Measurements from ENCODE around the gene YIF1A. TPM values are rescaled to one million over a fixed set of nuclear protein-coding genes. Genes with fewer than 3 reads are reported as not detected.

YIF1A gene
- total RNA-seq, 1 donor from 2014 or later, result 146 TPM

DNA sequence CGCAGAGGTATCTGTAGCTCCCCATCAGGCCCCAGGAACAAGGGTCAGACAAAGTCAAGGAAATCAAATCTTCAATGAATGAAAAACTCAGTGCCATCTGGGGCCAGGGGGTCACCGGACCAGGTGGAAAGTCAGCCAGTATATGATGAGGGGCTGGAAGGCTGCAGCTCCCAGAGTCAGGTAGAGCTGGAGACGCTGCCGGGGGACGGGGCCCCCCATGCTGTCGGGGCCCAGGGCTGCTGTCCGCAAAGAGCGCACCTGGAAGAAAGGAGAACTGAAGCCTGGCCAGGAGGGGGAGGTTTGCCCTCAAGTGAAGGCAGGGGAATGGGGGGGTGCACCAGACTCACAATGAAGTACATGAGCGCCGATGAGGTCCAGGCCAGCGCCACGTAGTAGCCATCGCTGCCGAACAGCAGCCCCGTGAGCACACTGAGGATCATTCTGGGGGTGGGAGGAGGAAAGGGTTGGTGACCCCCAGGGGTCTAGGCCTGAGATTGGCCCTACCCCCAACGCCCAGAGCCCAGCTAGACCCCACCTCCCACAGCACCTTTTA lies 4.3 kb downstream of the YIF1A start:
- H3K4me1 Mint-ChIP-seq (ENCODE audit: unreplicated experiment), result peaks cover 44% of the 10 kb centered on the region
- no peak for DNase-seq (ENCODE audit: extremely low spot score, unreplicated experiment)
- H3K27me3 Mint-ChIP-seq (ENCODE audit: unreplicated experiment), result no peaks in the 10 kb centered on the region
- no peak overlapping the region for H3K4me3 Mint-ChIP-seq (ENCODE audit: unreplicated experiment)
- TF ChIP-seq, protein P1, sequence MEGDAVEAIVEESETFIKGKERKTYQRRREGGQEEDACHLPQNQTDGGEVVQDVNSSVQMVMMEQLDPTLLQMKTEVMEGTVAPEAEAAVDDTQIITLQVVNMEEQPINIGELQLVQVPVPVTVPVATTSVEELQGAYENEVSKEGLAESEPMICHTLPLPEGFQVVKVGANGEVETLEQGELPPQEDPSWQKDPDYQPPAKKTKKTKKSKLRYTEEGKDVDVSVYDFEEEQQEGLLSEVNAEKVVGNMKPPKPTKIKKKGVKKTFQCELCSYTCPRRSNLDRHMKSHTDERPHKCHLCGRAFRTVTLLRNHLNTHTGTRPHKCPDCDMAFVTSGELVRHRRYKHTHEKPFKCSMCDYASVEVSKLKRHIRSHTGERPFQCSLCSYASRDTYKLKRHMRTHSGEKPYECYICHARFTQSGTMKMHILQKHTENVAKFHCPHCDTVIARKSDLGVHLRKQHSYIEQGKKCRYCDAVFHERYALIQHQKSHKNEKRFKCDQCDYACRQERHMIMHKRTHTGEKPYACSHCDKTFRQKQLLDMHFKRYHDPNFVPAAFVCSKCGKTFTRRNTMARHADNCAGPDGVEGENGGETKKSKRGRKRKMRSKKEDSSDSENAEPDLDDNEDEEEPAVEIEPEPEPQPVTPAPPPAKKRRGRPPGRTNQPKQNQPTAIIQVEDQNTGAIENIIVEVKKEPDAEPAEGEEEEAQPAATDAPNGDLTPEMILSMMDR (IDR thresholded peaks at IDR 0.05), result no peak
- no peaks in the 10 kb centered on the region for H3K9me3 Mint-ChIP-seq (ENCODE audit: unreplicated experiment)
- no peak overlapping the region for H3K27ac Mint-ChIP-seq (ENCODE audit: unreplicated experiment)
- no peaks in the 10 kb centered on the region for H3K36me3 Mint-ChIP-seq (ENCODE audit: unreplicated experiment)

DNA sequence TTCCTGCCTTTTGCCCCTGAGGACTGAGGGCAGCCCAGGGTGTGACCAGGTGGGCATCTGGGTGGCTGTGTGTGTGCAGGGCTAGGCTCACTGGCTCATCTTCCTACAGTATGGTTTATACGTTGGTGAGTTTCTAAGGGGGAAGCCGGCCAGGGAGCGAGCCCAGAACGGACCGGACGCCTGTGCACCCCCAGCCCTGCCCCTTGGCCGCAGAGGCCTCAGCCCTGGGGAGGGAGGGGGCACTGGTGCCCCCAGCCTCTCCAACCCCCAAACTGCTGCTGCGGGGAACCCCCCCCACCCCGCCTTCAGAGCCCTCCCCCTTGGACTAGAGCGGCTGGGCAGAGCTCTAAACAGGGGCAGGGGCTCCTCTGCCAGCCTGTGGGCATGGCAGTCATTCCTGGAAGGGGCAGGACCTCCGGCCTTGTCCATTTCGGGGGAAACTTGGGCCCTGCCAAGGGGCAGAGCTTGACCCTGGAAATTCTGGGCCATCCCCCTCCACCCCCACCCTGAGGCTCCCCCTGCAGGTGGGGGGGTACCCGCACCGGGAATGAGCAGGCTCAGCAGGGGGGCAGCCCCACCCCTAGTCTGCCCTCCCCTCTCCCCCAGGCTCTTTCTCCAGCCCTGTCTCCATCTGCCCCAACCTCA lies 5.4 kb downstream of the YIF1A start:
- DNase-seq (ENCODE audit: extremely low spot score, unreplicated experiment), result no peak
- peaks cover 48% of the 10 kb centered on the region for H3K4me1 Mint-ChIP-seq (ENCODE audit: unreplicated experiment)
- H3K27me3 Mint-ChIP-seq (ENCODE audit: unreplicated experiment), result no peaks in the 10 kb centered on the region
- no peaks in the 10 kb centered on the region for H3K9me3 Mint-ChIP-seq (ENCODE audit: unreplicated experiment)
- H3K36me3 Mint-ChIP-seq (ENCODE audit: unreplicated experiment), result no peaks in the 10 kb centered on the region
- no peak overlapping the region for H3K27ac Mint-ChIP-seq (ENCODE audit: unreplicated experiment)
- TF ChIP-seq, protein P1 (IDR thresholded peaks at IDR 0.05), result no peak
- H3K4me3 Mint-ChIP-seq (ENCODE audit: unreplicated experiment), result no peak overlapping the region

DNA sequence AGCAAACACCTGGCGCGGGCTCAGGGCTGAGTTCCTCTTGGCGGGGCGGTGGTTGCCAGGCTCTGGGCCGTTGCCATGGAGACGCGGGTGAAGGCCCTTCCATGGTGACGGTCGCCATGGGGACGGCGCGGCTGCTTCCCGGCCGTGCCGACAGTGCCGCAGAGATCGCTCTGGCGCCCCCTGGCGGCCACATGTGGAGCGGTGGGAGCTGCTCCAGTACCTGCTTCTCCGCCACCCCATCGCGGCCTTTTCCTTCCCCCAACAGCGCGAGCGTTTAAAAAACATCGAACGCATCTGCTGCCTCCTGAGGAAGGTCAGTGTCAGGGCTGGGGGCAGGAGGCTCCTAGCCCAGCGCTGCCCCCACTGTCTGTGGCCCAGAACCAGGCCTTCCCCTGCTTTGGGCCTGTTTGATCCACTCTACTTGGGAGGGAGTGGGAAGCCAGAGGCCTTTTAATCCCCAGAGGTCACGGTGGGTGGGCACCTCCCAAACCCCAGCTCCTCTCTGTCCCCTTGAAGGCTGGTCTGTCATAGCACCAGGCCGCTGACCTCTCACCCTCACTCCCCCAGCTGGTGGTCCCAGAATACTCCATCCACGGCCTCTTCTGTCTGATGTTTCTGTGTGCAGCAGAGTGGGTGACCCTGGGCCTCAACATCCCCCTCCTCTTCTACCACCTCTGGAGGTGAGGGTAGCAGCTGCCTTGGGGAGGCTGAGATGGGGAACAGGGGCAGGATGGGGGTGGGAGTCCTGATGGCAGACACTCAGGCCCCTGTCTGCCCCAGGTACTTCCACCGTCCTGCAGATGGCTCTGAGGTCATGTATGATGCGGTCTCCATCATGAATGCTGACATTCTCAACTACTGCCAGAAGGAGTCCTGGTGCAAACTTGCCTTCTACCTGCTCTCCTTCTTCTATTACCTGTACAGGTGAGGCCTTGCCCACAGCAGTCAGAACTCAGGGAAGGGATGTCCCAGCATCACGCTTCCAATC lies 6.2 kb downstream of the YIF1A start:
- H3K4me3 Mint-ChIP-seq (ENCODE audit: unreplicated experiment), result no peak overlapping the region
- DNase-seq (ENCODE audit: extremely low spot score, unreplicated experiment), result peak; percentile 99
- H3K27ac Mint-ChIP-seq (ENCODE audit: unreplicated experiment), result no peak overlapping the region
- H3K27me3 Mint-ChIP-seq (ENCODE audit: unreplicated experiment), result no peaks in the 10 kb centered on the region
- no peaks in the 10 kb centered on the region for H3K36me3 Mint-ChIP-seq (ENCODE audit: unreplicated experiment)
- peaks cover 43% of the 10 kb centered on the region for H3K4me1 Mint-ChIP-seq (ENCODE audit: unreplicated experiment)
- TF ChIP-seq, protein P1 (IDR thresholded peaks at IDR 0.05), result peak; percentile 96
- H3K9me3 Mint-ChIP-seq (ENCODE audit: unreplicated experiment), result no peaks in the 10 kb centered on the region

DNA sequence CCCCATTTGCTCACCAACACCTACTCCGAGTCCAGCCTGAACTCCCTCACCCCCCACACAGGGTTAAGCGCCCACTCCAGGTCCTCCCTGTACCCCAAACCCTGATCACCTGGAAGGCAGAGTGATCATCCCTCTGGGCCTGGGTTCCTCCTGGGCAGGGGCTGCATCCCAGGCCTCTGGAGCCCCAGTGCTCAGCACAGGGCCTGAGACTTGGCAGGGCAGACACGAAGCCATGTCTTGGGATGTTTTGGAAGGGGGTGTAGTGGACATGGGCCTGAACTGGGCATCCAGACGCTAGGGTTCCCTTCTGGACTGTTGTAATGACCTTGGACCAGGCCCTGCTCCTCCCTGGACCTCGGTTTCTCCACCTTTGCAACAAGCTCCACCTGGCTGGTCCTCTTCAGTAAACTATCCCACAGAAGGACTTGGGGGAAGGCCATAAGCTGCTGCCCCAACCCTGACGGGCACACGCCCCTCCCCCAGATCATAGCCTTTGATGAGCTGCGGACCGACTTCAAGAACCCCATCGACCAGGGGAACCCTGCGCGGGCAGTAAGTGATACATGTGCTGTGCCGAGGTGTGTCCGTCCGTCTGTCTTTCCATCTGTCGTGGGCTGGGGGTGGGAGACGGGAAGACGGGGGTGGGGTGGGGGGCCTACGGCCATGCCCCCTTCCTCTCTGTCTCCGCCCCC lies 7.0 kb downstream of the YIF1A start:
- Mint-ChIP-seq H3K27me3 (ENCODE audit: unreplicated experiment) (no peaks in the 10 kb centered on the region), H3K27ac (ENCODE audit: unreplicated experiment) (peak overlapping the region; percentile 60), H3K36me3 (ENCODE audit: unreplicated experiment) (no peaks in the 10 kb centered on the region), H3K9me3 (ENCODE audit: unreplicated experiment) (no peaks in the 10 kb centered on the region), H3K4me3 (ENCODE audit: unreplicated experiment) (no peak overlapping the region), H3K4me1 (ENCODE audit: unreplicated experiment) (peaks cover 40% of the 10 kb centered on the region)
- no peak for DNase-seq (ENCODE audit: extremely low spot score, unreplicated experiment)
- TF ChIP-seq, protein P1 (IDR thresholded peaks at IDR 0.05), result no peak
